NCI-H1694 treated with DMSO at 0.1 percent for 48 hours (cell line): Measurements from ENCODE around the gene IL1RAPL2.

Experiments
- DNase-seq: peaks from one replicate; lab custom pipeline; 2025; lab: John Stamatoyannopoulos, UW

IL1RAPL2 gene

GRCh38 chrX:105816517-105816916, 1250.5 kb downstream of the IL1RAPL2 start:
- DNase-seq = no peak
